GM13976 (cell line): Measurements from ENCODE around the gene FABP7.

Source experiments
- DNase-seq: peaks from one replicate; pipeline ENCODE4 v3.0.0; 2012; ENCODE audit warnings: low spot score
- CTCF ChIP-seq: IDR thresholded peaks from 2 replicates; pipeline ENCODE4 v1.5.1; 2012; ENCODE audit warnings: borderline replicate concordance, mild to moderate bottlenecking; ENCODE audit not compliant: insufficient read depth; ENCODE audit errors: extremely low read depth, missing control alignments, control extremely low read depth
- in situ Hi-C: fragments of 300-500 bp; cut with MboI; formaldehyde crosslinking; loops from one replicate; pipeline ENCODE4 v1.12.0; 2022; ENCODE audit warnings: low sequenced_read_pairs, mixed read lengths, inconsistent platforms; ENCODE audit not compliant: unreplicated experiment

Gene FABP7

GRCh38 chr6:122755901-122756300, 23.6 kb upstream of the FABP7 start:
- no peak for TF ChIP-seq CTCF
- DNase-seq: no peak
- in situ Hi-C loops: no loop called here

GRCh38 chr6:122758927-122759334, 20.6 kb upstream of the FABP7 start:
- DNase-seq: no peak
- in situ Hi-C loops: no loop called here
- TF ChIP-seq CTCF: no peak

- in situ Hi-C loops: no loop called here
- no peak for DNase-seq
- no peak for TF ChIP-seq CTCF
These were observed 19.2 kb upstream of the FABP7 start for GRCh38 chr6:122760330-122760729.

GRCh38 chr6:122766256-122766655, 13.3 kb upstream of the FABP7 start:
- in situ Hi-C loops: no loop called here
- no peak for TF ChIP-seq CTCF

GRCh38 chr6:122770835-122771601, 8.5 kb upstream of the FABP7 start:
- in situ Hi-C loops: no loop called here
- TF ChIP-seq CTCF: no peak
- DNase-seq: no peak

More at GRCh38 chr6:122766256-122766655, 13.3 kb upstream of the FABP7 start:
- no peak for DNase-seq

GRCh38 chr6:122772724-122773415, 6.6 kb upstream of the FABP7 start:
- no peak for TF ChIP-seq CTCF
- in situ Hi-C loops: no loop called here
- no peak for DNase-seq
